K562 (cell line): ENCODE measurements around the gene B3GALNT2. TPM values are rescaled to one million over a fixed set of nuclear protein-coding genes. Genes with fewer than 3 reads are reported as not detected.

Experiments
- ATAC-seq: fragments of 200-7000 bp; cut with Tn5 transposase; 3 replicates; pipeline ENCODE4 v1.9.1; 2020; ENCODE audit warnings: moderate library complexity
- BruUV-seq: library from RNA; stranded (reverse); fragments of 400-500 nt; replicated peaks from 2 replicates; lab custom pipeline; 2021; lab: Mats Ljungman, UMichigan
- CTCF ChIA-PET: fragments of 300-600 bp; formaldehyde crosslinking; extraction: SDS; loops from one replicate; lab custom pipeline; 2021; ENCODE audit warnings: low intra/inter-chr PET ratio; lab: Yijun Ruan, JAX
- POLR2A ChIA-PET: fragments of 300-600, 350-650 bp; sonication (Branson Sonifier 250); formaldehyde crosslinking; extraction: SDS; loops from one replicate; lab custom pipeline; 2021; ENCODE audit warnings: antibody characterized with exemption, inconsistent platforms; lab: Yijun Ruan, JAX
- DNase-seq, 4 experiments: peaks; one replicate each; pipeline versions ENCODE4 v3.0.0 to v3.0.0-alpha.2; 2011 to 2018; ENCODE audit warnings: low spot score in 3 of 4, mixed read lengths in 3 of 4; ENCODE audit errors: extremely low read depth in 1 of 4
- FAIRE-seq: peaks from 2 replicates; lab custom pipeline; 2011; peaks lifted over from hg19 to GRCh38; lab: Jason Lieb, UNC
- H2AFZ ChIP-seq: 2 replicates; pipeline ENCODE4 v1.6.0; 2011; ENCODE audit warnings: low read depth, low read length, control low read depth, inconsistent platforms
- H3K27ac ChIP-seq: fragments of 200-600 bp; 3 replicates; pipeline ENCODE4 v1.8.0; 2011; ENCODE audit warnings: low read depth, mild to moderate bottlenecking, control low read depth, inconsistent platforms, low read length, moderate library complexity, mixed read lengths; ENCODE audit errors: extremely low read depth
- H3K27me3 ChIP-seq, 2 experiments: fragments of 300-600 bp in 1 of 2; 2 replicates in 1 of 2; 3 replicates in 1 of 2; pipeline versions ENCODE4 v1.6.0 to v1.8.0; 2011; ENCODE audit warnings: inconsistent platforms in 2 of 2, low read length in 2 of 2, mild to moderate bottlenecking in 1 of 2, mixed read lengths in 1 of 2, moderate library complexity in 1 of 2; ENCODE audit not compliant: control insufficient read depth in 2 of 2, insufficient read depth in 2 of 2
- H3K36me3 ChIP-seq: fragments of 300-600 bp; 3 replicates; pipeline ENCODE4 v1.8.0; 2011; ENCODE audit warnings: mild to moderate bottlenecking, low read length, inconsistent platforms; ENCODE audit not compliant: control insufficient read depth, insufficient read depth
- H3K4me1 ChIP-seq, 2 experiments: fragments of 200-600 bp in 1 of 2; replicated peaks in 1 of 2; 2 replicates in 1 of 2; 3 replicates in 1 of 2; pipeline versions ENCODE4 v1.5.1 to v1.8.0; 2011; ENCODE audit warnings: inconsistent platforms in 2 of 2, low read length in 2 of 2, mild to moderate bottlenecking in 1 of 2, mixed read lengths in 1 of 2, moderate library complexity in 1 of 2; ENCODE audit not compliant: control insufficient read depth in 2 of 2, insufficient read depth in 2 of 2
- H3K4me2 ChIP-seq: 2 replicates; pipeline ENCODE4 v1.6.1; 2011; ENCODE audit warnings: low read length, control low read depth, inconsistent platforms, mixed read lengths; ENCODE audit not compliant: insufficient read depth
- H3K4me3 ChIP-seq: fragments of 200-600 bp; sonication (generic), shearing (Covaris generic); 2 replicates; pipeline ENCODE4 v1.5.1; 2016; ENCODE audit warnings: control low read depth, inconsistent platforms
- H3K79me2 ChIP-seq: fragments of 200-600 bp; 3 replicates; pipeline ENCODE4 v1.8.0; 2011; ENCODE audit warnings: low read length, inconsistent platforms; ENCODE audit not compliant: control insufficient read depth, insufficient read depth
- H3K9ac ChIP-seq, 2 experiments: 2 replicates each; pipeline versions ENCODE4 v1.6.0 to v1.6.1; 2011; ENCODE audit warnings: low read depth in 2 of 2, low read length in 2 of 2, control low read depth in 1 of 2, inconsistent platforms in 1 of 2, mild to moderate bottlenecking in 1 of 2, mixed read lengths in 1 of 2; ENCODE audit not compliant: insufficient read depth in 1 of 2
- H3K9me1 ChIP-seq: one replicate; pipeline ENCODE4 v1.6.0; 2011; ENCODE audit warnings: inconsistent platforms, mild to moderate bottlenecking, low read length, moderate library complexity; ENCODE audit not compliant: control insufficient read depth, insufficient read depth
- H3K9me3 ChIP-seq: replicated peaks from 2 replicates; pipeline ENCODE4 v1.5.1; 2011; ENCODE audit warnings: low read depth, low read length, inconsistent platforms; ENCODE audit not compliant: control insufficient read depth, insufficient read depth
- H4K20me1 ChIP-seq: replicated peaks from 2 replicates; pipeline ENCODE4 v1.6.1; 2011; ENCODE audit warnings: low read length, inconsistent platforms, mixed read lengths; ENCODE audit not compliant: control insufficient read depth, insufficient read depth
- ARID1B ChIP-seq: fragments of 450-650 bp; IDR thresholded peaks from 2 replicates; pipeline ENCODE4 v1.6.1; 2016; ENCODE audit warnings: antibody characterized with exemption, mild to moderate bottlenecking, inconsistent platforms
- ATF2 ChIP-seq: sonication (generic); formaldehyde crosslinking; IDR thresholded peaks from 2 replicates; pipeline ENCODE4 v1.8.1; 2022; ENCODE audit warnings: missing genetic modification reagents
- CCNT2 ChIP-seq: IDR thresholded peaks from 2 replicates; pipeline ENCODE4 v1.6.1; 2011; ENCODE audit warnings: borderline replicate concordance, low read depth, mild to moderate bottlenecking, moderate library complexity, mixed read lengths, low read length; ENCODE audit not compliant: insufficient read length; ENCODE audit errors: extremely low read depth
- HMG20A ChIP-seq: fragments of 450-650 bp; formaldehyde crosslinking; conservative IDR thresholded peaks from 2 replicates; pipeline ENCODE4 v1.4.0; 2020; ENCODE audit warnings: mild to moderate bottlenecking, mixed read lengths
- JUN ChIP-seq, 2 experiments: sonication (generic) in 1 of 2; formaldehyde crosslinking in 1 of 2; IDR thresholded peaks; 2 replicates each; pipeline versions ENCODE4 v1.6.1 to v1.8.0; 2012 to 2022; ENCODE audit warnings: borderline replicate concordance in 2 of 2, mild to moderate bottlenecking in 2 of 2, improper control_type of control experiment in 1 of 2, low read depth in 1 of 2, low read length in 1 of 2, missing genetic modification reagents in 1 of 2
- MEF2D ChIP-seq: conservative IDR thresholded peaks from 2 replicates; pipeline ENCODE4 v1.6.1; 2016; ENCODE audit warnings: low read depth, missing genetic modification characterization, missing compliant biosample characterization
- MTA1 ChIP-seq: fragments of 450-650 bp; IDR thresholded peaks from 2 replicates; pipeline ENCODE4 v1.6.1; 2017; ENCODE audit warnings: borderline replicate concordance
- MTA3 ChIP-seq: fragments of 450-650 bp; formaldehyde crosslinking; IDR thresholded peaks from 2 replicates; pipeline ENCODE4 v1.6.1; 2017; ENCODE audit warnings: mild to moderate bottlenecking, borderline replicate concordance
- SIN3B ChIP-seq: fragments of 450-650 bp; IDR thresholded peaks from 2 replicates; pipeline ENCODE4 v1.6.1; 2017; ENCODE audit warnings: low read depth, mild to moderate bottlenecking, moderate library complexity
- SIX5 ChIP-seq, 2 experiments: IDR thresholded peaks; 2 replicates each; pipeline ENCODE4 v1.6.1; 2011; ENCODE audit warnings: low read length in 2 of 2, borderline replicate concordance in 1 of 2, low read depth in 1 of 2, mild to moderate bottlenecking in 1 of 2, moderate library complexity in 1 of 2; ENCODE audit not compliant: insufficient read depth in 1 of 2
- SMAD2 ChIP-seq: fragments of 150-350 bp; IDR thresholded peaks from 2 replicates; pipeline ENCODE4 v1.6.1; 2014; ENCODE audit warnings: low read depth, mild to moderate bottlenecking, low read length
- SMARCC2 ChIP-seq: fragments of 450-650 bp; IDR thresholded peaks from 2 replicates; pipeline ENCODE4 v1.6.1; 2017; ENCODE audit warnings: antibody characterized with exemption, moderate library complexity, mild to moderate bottlenecking, low read depth
- SMARCE1 ChIP-seq: fragments of 450-650 bp; IDR thresholded peaks from 2 replicates; pipeline ENCODE4 v1.7.1; 2016; ENCODE audit warnings: mild to moderate bottlenecking
- STAT5B ChIP-seq: fragments of 250-450 bp; sonication (Bioruptor Pico); IDR thresholded peaks from 2 replicates; pipeline ENCODE4 v1.8.0; 2021; ENCODE audit warnings: mild to moderate bottlenecking, inconsistent platforms
- ZFP30 ChIP-seq: fragments of 250-450 bp; sonication (Bioruptor Pico); IDR thresholded peaks from 2 replicates; pipeline ENCODE4 v1.8.0; 2022; ENCODE audit warnings: moderate library complexity, mild to moderate bottlenecking, inconsistent platforms, borderline replicate concordance
- ZKSCAN3 ChIP-seq: fragments of 250-450 bp; sonication (Bioruptor Pico); IDR thresholded peaks from 2 replicates; pipeline ENCODE4 v1.4.0; 2020
- ZNF253 ChIP-seq: fragments of 250-450 bp; sonication (Bioruptor Pico); conservative IDR thresholded peaks from 2 replicates; pipeline ENCODE4 v1.6.1; 2021; ENCODE audit warnings: mild to moderate bottlenecking
- ZNF274 ChIP-seq: IDR thresholded peaks from 2 replicates; pipeline ENCODE4 v1.6.1; 2011; ENCODE audit warnings: low read depth, mild to moderate bottlenecking, low read length, moderate library complexity, borderline replicate concordance
- ZNF316 ChIP-seq: fragments of 450-650 bp; IDR thresholded peaks from 2 replicates; pipeline ENCODE4 v1.6.1; 2016
- ZNF668 ChIP-seq: fragments of 250-450 bp; sonication (Bioruptor Pico); IDR thresholded peaks from 2 replicates; pipeline ENCODE4 v1.8.0; 2022; ENCODE audit warnings: mild to moderate bottlenecking, inconsistent platforms
- ZNF780A ChIP-seq: fragments of 250-450 bp; sonication (Bioruptor Pico); IDR thresholded peaks from 2 replicates; pipeline ENCODE4 v1.5.0; 2021; ENCODE audit warnings: mild to moderate bottlenecking
- WGBS: fragments of 100-300 bp; shearing (Covaris generic); methylation state at CpG from one replicate; pipeline ENCODE4 v1.1.6; 2016; ENCODE audit warnings: low coverage, mixed read lengths; ENCODE audit not compliant: insufficient coverage; ENCODE audit errors: missing lambda C conversion rate; 5-methylcytosine and 5-hydroxymethylcytosine counted together
- in situ Hi-C: fragments of 300-500 bp; cut with MboI; formaldehyde crosslinking; loops from 4 replicates; pipeline ENCODE4 v1.15.0; 2018; ENCODE audit warnings: inconsistent platforms, mixed read lengths
- intact Hi-C: fragments of 100-400 bp; cut with micrococcal nuclease; formaldehyde crosslinking; loops from 2 replicates; pipeline ENCODE4 v1.14.2; 2022
- polyA plus RNA-seq, 8 experiments: library from polyadenylated mRNA; depleted of rRNA in 4 of 8; stranded (reverse) in 5 of 8; unstranded in 3 of 8; fragments of >200 nt; fragmentation: Nextera tagmentation in 2 of 8; fragmentation: Illumina TruSeq in 1 of 8; extraction: Ambion mirVana in 2 of 8; extraction: Trizol in 1 of 8; gene quantifications; 2 replicates each; pipeline versions ENCODE4 v1.2.1 to v1.2.3, GENCODE V29; 2011 to 2014; ENCODE audit warnings: inconsistent platforms in 1 of 8, missing spikeins in 1 of 8
- total RNA-seq, 7 experiments: library from RNA; depleted of rRNA in 6 of 7; stranded (reverse); fragments of >200 nt in 6 of 7; fragmentation: Illumina TruSeq in 2 of 7; extraction: Trizol in 2 of 7; gene quantifications; 2 replicates each; pipeline versions ENCODE4 v1.2.1 to v1.2.3, GENCODE V29; 2011 to 2021; ENCODE audit warnings: low replicate concordance in 1 of 7
- TF ChIP-seq, protein P1 (sequence below): fragments of 450-650 bp; formaldehyde crosslinking; IDR thresholded peaks from 2 replicates; pipeline ENCODE4 v1.4.0; 2022; ENCODE audit warnings: missing genetic modification characterization

B3GALNT2 gene
- total and polyA plus RNA-seq, 9 of the 15 experiments (the other 6 are each of a cell fraction or from before 2014, with no cell fraction given) = 2.0 to 31.7 (median 22.9) TPM

DNA sequence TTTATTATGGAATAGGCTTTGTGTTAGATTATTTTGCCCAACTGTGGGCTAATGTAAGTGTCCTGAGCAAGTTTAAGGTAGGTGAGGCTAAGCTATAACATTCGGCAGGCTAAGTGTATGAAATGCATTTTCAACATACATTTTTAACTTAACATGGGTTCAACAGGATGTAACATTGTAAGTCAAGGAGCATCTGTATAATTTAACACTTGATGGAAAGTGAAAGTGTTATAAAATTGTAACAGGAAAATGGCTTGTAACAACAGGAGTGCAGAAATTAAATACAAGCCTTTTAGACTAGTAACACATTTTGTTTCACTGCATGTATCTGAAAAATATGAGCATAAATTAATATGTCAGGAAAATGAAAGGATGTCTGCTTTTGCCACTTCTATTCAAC lies 42.3 kb downstream of the B3GALNT2 start (continued):
- TF ChIP-seq JUN (IDR thresholded peaks at IDR 0.05; ENCODE audit: borderline replicate concordance, low read depth, low read length) = no peak
- TF ChIP-seq JUN (CRISPR knock-in tag; IDR thresholded peaks at IDR 0.05; ENCODE audit: borderline replicate concordance) = no peak
- no peak for TF ChIP-seq ZKSCAN3 (CRISPR knock-in tag)
- no peak for TF ChIP-seq SMARCE1
- TF ChIP-seq, protein P1, sequence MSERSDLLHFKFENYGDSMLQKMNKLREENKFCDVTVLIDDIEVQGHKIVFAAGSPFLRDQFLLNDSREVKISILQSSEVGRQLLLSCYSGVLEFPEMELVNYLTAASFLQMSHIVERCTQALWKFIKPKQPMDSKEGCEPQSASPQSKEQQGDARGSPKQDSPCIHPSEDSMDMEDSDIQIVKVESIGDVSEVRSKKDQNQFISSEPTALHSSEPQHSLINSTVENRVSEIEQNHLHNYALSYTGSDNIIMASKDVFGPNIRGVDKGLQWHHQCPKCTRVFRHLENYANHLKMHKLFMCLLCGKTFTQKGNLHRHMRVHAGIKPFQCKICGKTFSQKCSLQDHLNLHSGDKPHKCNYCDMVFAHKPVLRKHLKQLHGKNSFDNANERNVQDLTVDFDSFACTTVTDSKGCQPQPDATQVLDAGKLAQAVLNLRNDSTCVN = no peak
- TF ChIP-seq SMAD2 = no peak
- TF ChIP-seq STAT5B = no peak
- no peak for TF ChIP-seq HMG20A (CRISPR knock-in tag)
- TF ChIP-seq ZNF274 = no peak
- TF ChIP-seq, all 486 proteins: peak for 0

DNA sequence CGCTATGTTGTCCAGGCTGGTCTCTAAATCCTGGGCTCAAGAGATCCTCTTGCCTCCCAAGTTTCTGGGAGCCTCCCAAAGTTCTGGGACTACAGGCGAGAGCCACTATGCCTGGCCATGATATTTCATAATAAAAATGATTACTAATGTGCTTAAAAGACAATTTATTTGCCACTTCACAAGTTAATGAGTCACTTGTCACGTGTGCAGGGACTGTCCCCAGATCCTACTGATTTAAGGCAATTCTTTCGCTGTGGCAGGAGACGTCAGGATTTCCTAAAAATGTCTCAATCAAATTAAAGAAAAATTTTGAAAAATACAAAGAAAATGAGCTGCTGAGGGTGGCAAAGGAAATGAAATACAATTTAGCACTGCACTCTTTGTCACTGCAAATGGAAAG lies 43.5 kb downstream of the B3GALNT2 start:
- no peaks in the 10 kb centered on the region for H3K79me2 ChIP-seq
- no peak overlapping the region for H2AFZ ChIP-seq
- H3K9me3 ChIP-seq = no peaks in the 10 kb centered on the region
- no peak overlapping the region for H3K9ac ChIP-seq
- H3K36me3 ChIP-seq = peaks cover 25% of the 10 kb centered on the region; the same call in 2 of the 3 replicates
- no TSS peak for BruUV-seq
- no peaks in the 10 kb centered on the region for H3K9me1 ChIP-seq
- no peaks in the 10 kb centered on the region for H3K27me3 ChIP-seq
- H3K4me3 ChIP-seq = no peak overlapping the region
- H3K4me1 ChIP-seq = no peaks in the 10 kb centered on the region
- H4K20me1 ChIP-seq = no peaks in the 10 kb centered on the region
- ChIA-PET CTCF (no interaction called here), POLR2A (interaction anchor here (1.3 to 1.4 kb wide), 2 partner anchors 10 to 12 kb away, joined by 5 to 6 read pairs; no protein-coding TSS in a partner anchor)
- DNase-seq (no peak), ATAC-seq (no peak), FAIRE-seq (no peak)
- intact Hi-C loops = no loop called here
- 84% methylated on average over 5 of the region's 5 CpGs for WGBS
- no peak overlapping the region for H3K4me2 ChIP-seq
- in situ Hi-C loops = no loop called here
- H3K27ac ChIP-seq = no peak overlapping the region
- TF ChIP-seq MEF2D (tag) = no peak
- TF ChIP-seq SIX5 (IDR thresholded peaks at IDR 0.05; ENCODE audit: borderline replicate concordance in 1 of 2, insufficient read depth in 1 of 2, low read depth in 1 of 2, low read length in 2 of 2) = no peak
- no peak for TF ChIP-seq SIN3B
- TF ChIP-seq MTA3 = no peak
- TF ChIP-seq SMARCC2 = no peak
- TF ChIP-seq ARID1B = no peak
- TF ChIP-seq ZNF668 (CRISPR knock-in tag) = no peak
- no peak for TF ChIP-seq ZNF253 (CRISPR knock-in tag)
- no peak for TF ChIP-seq ZNF316
- TF ChIP-seq ZNF780A (CRISPR knock-in tag) = no peak
- no peak for TF ChIP-seq MTA1
- TF ChIP-seq ZFP30 (CRISPR knock-in tag) = no peak
- no peak for TF ChIP-seq ATF2 (CRISPR knock-in tag)
- TF ChIP-seq CCNT2 = no peak
